ENCODE data around the gene GSTO1. TPM values are rescaled to one million over a fixed set of nuclear protein-coding genes. Genes with fewer than 3 reads are reported as not detected.

GSTO1 gene
- polyA plus RNA-seq, 3 donors = 131 to 581 (median 495) TPM

DNA sequence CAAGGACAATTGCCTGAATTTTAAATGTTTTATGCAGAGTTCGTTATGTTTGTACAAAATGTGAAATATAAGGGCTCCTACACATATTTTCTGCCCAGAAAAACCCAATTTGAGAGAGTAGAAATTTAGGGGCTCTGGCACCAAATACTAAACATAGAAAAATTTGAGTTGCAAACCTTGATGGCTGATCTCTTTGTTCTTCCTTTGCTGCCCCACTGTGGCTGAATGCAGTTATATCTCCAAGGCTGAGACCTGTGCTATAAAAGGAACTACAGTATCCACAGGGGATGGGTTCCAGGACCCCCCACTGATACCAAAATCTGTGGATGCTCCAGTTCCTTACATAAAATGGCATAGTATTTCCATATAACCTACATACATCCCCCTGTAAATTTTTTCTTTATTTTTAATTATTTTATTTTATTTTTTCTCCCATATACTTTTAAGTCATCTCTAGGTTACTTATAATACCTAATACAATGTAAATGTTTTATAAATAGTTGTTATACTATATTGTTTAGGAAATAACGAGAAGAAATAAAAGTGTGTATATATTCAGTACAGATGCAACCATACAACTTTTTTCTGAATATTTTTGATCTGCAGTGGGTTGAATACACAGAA is 45.0 kb upstream of the GSTO1 start:
- Histone ChIP-seq H3K4me3 (replicated peaks in 1 of 3; ENCODE audit: low read depth in 2 of 3, low read length in 3 of 3) (no peak overlapping the region), H3K4me2 (replicated peaks; ENCODE audit: extremely low read depth, low read length, poor library complexity, severe bottlenecking) (no peak overlapping the region), H2AFZ (ENCODE audit: insufficient read depth, low read depth, low read length, poor library complexity, severe bottlenecking) (no peak overlapping the region), H3K27ac (ENCODE audit: low read depth in 1 of 2, low read length in 2 of 2) (no peak overlapping the region), H3K27me3 (ENCODE audit: control insufficient read depth in 2 of 2, insufficient read depth in 2 of 2, low read length in 2 of 2) (no peaks in the 10 kb centered on the region), H3K36me3 (replicated peaks in 1 of 2; ENCODE audit: control insufficient read depth in 1 of 2, insufficient read depth in 2 of 2, low read length in 2 of 2) (no peaks in the 10 kb centered on the region), H3K4me1 (ENCODE audit: control insufficient read depth in 1 of 2, insufficient read depth in 2 of 2, low read length in 2 of 2) (no peaks in the 10 kb centered on the region), H4K20me1 (ENCODE audit: insufficient read depth, low read length) (no peaks in the 10 kb centered on the region), H3K9me3 (replicated peaks in 1 of 2; ENCODE audit: control insufficient read depth in 1 of 2, insufficient read depth in 1 of 2, low read length in 2 of 2) (no peaks in the 10 kb centered on the region), H3K9ac (ENCODE audit: insufficient read depth, low read length, poor library complexity, severe bottlenecking) (no peak overlapping the region), H3K79me2 (ENCODE audit: insufficient read depth, low read length) (no peaks in the 10 kb centered on the region)
- no peak overlapping the region for H3K27ac Mint-ChIP-seq
- DNase-seq = peak in 2 of 3 donors; percentile 22 to 25
- TF ChIP-seq, protein P1, sequence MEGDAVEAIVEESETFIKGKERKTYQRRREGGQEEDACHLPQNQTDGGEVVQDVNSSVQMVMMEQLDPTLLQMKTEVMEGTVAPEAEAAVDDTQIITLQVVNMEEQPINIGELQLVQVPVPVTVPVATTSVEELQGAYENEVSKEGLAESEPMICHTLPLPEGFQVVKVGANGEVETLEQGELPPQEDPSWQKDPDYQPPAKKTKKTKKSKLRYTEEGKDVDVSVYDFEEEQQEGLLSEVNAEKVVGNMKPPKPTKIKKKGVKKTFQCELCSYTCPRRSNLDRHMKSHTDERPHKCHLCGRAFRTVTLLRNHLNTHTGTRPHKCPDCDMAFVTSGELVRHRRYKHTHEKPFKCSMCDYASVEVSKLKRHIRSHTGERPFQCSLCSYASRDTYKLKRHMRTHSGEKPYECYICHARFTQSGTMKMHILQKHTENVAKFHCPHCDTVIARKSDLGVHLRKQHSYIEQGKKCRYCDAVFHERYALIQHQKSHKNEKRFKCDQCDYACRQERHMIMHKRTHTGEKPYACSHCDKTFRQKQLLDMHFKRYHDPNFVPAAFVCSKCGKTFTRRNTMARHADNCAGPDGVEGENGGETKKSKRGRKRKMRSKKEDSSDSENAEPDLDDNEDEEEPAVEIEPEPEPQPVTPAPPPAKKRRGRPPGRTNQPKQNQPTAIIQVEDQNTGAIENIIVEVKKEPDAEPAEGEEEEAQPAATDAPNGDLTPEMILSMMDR (IDR thresholded peaks at IDR 0.05) = peak; percentile 59
- H3K27me3 Mint-ChIP-seq (ENCODE audit: low read depth in 3 of 3) = peaks cover 0 to 4% (median 0%) of the 10 kb centered on the region in 3 donors
- intact Hi-C loops (cut with micrococcal nuclease) = loop anchor here (10.0 kb wide), 2 partner anchors 155 to 315 kb away; no protein-coding TSS in a partner anchor
- no peaks in the 10 kb centered on the region for H3K9me3 Mint-ChIP-seq
- H3K36me3 Mint-ChIP-seq = no peaks in the 10 kb centered on the region
- H3K4me1 Mint-ChIP-seq = peaks cover 2% of the 10 kb centered on the region
- H3K4me3 Mint-ChIP-seq = no peak overlapping the region
- WGBS (ENCODE audit: insufficient coverage) = no CpG with 5 or more reads among the region's 2 CpGs

DNA sequence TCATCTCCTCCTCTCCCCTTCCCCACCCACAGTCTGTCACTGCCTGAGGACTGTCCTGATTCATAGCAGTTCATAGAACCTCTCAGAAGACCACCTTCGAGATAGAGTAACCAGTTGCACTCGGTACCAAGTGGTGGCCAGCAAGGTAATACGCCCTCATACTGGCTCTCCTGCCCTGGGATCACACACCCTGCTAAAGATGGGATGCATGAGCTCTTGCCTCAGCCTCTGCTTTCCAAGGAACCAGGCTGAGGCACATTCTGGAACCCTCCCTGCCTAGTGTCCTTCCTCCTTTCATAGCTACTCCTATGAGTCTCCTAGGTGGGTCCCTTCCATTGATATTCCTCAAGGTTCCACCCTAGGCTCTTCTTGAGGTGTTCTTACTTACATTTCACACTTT is 38.1 kb upstream of the GSTO1 start:
- intact Hi-C loops (cut with micrococcal nuclease) = no loop called here
- TF ChIP-seq, protein P1 (IDR thresholded peaks at IDR 0.05) = no peak

More for the DNA sequence above, 38.1 kb upstream of the GSTO1 start:
- Histone ChIP-seq H3K27me3 (ENCODE audit: control insufficient read depth in 2 of 2, insufficient read depth in 2 of 2, low read length in 2 of 2) (peaks cover 0 to 2% of the 10 kb centered on the region in 2 donors), H3K36me3 (replicated peaks in 1 of 2; ENCODE audit: control insufficient read depth in 1 of 2, insufficient read depth in 2 of 2, low read length in 2 of 2) (no peaks in the 10 kb centered on the region), H4K20me1 (ENCODE audit: insufficient read depth, low read length) (no peaks in the 10 kb centered on the region), H3K9me3 (replicated peaks in 1 of 2; ENCODE audit: control insufficient read depth in 1 of 2, insufficient read depth in 1 of 2, low read length in 2 of 2) (no peaks in the 10 kb centered on the region), H3K4me1 (ENCODE audit: control insufficient read depth in 1 of 2, insufficient read depth in 2 of 2, low read length in 2 of 2) (peaks cover 0 to 5% of the 10 kb centered on the region in 2 donors), H3K4me2 (replicated peaks; ENCODE audit: extremely low read depth, low read length, poor library complexity, severe bottlenecking) (no peak overlapping the region), H3K27ac (ENCODE audit: low read depth in 1 of 2, low read length in 2 of 2) (no peak overlapping the region), H3K79me2 (ENCODE audit: insufficient read depth, low read length) (no peaks in the 10 kb centered on the region), H3K9ac (ENCODE audit: insufficient read depth, low read length, poor library complexity, severe bottlenecking) (no peak overlapping the region), H3K4me3 (replicated peaks in 1 of 3; ENCODE audit: low read depth in 2 of 3, low read length in 3 of 3) (no peak overlapping the region), H2AFZ (ENCODE audit: insufficient read depth, low read depth, low read length, poor library complexity, severe bottlenecking) (no peak overlapping the region)
- WGBS (ENCODE audit: insufficient coverage) = 100% methylated on average over 3 of the region's 3 CpGs
- no peak overlapping the region for H3K27ac Mint-ChIP-seq
- peaks cover 13% of the 10 kb centered on the region for H3K4me1 Mint-ChIP-seq
- H3K27me3 Mint-ChIP-seq (ENCODE audit: low read depth in 3 of 3) = peaks cover 5 to 13% (median 13%) of the 10 kb centered on the region in 3 donors
- H3K9me3 Mint-ChIP-seq = peaks cover 0 to 3% (median 0%) of the 10 kb centered on the region in 7 donors
- no peaks in the 10 kb centered on the region for H3K36me3 Mint-ChIP-seq
- DNase-seq = no peak
- no peak overlapping the region for H3K4me3 Mint-ChIP-seq
